Gastroesophageal sphincter (tissue), 4 donors: ENCODE data around the gene MPHOSPH10. TPM values are rescaled to one million over a fixed set of nuclear protein-coding genes. Genes with fewer than 3 reads are reported as not detected.
"Not testable (repeated sequence)": the region's sequence is repeated elsewhere in the genome, so short reads cannot be mapped to it uniquely, and the experiment has no call there.

ENCODE experiments used
- ATAC-seq: fragments of 150-250 bp; one replicate; pipeline ENCODE4 v1.9.1; 2016; ENCODE audit warnings: mild to moderate bottlenecking, moderate library complexity
- H3K27ac ChIP-seq, 4 donors: fragments of 200-600 bp; sonication (generic) in 3 of 4; 1 replicate in 3 of 4; 2 replicates in 1 of 4; pipeline ENCODE4 v1.5.1; 2016 to 2019
- H3K27me3 ChIP-seq: fragments of 200-600 bp; sonication (generic); one replicate; pipeline ENCODE4 v1.5.1; 2019
- H3K36me3 ChIP-seq, 2 donors: fragments of 200-600 bp; sonication (generic); one replicate each; pipeline ENCODE4 v1.5.1; 2019; ENCODE audit warnings: control low read depth in 1 of 2
- H3K4me1 ChIP-seq, 3 donors: fragments of 200-600 bp; sonication (generic); 1 replicate in 2 of 3; 2 replicates in 1 of 3; pipeline ENCODE4 v1.5.1; 2016 to 2019; ENCODE audit warnings: control low read depth in 2 of 3
- H3K4me3 ChIP-seq, 2 donors: fragments of 200-600 bp; sonication (generic); one replicate each; pipeline ENCODE4 v1.5.1; 2019; ENCODE audit warnings: mild to moderate bottlenecking in 1 of 2, moderate library complexity in 1 of 2
- H3K9me3 ChIP-seq, 3 donors: fragments of 200-600 bp; sonication (generic); one replicate each; pipeline ENCODE4 v1.5.1; 2017 to 2019; ENCODE audit warnings: control low read depth in 2 of 3
- EP300 ChIP-seq: sonication (generic); formaldehyde crosslinking; IDR thresholded peaks from one replicate; pipeline ENCODE4 v1.6.1; 2017; ENCODE audit warnings: antibody characterized with exemption, mild to moderate bottlenecking
- POLR2A ChIP-seq, 2 donors: fragments of 450-650 bp; IDR thresholded peaks; one replicate each; pipeline ENCODE4 v1.6.1; 2017; ENCODE audit warnings: antibody characterized with exemption in 2 of 2, mild to moderate bottlenecking in 2 of 2, moderate library complexity in 1 of 2
- POLR2AphosphoS5 ChIP-seq: sonication (generic); formaldehyde crosslinking; IDR thresholded peaks from one replicate; pipeline ENCODE4 v1.6.1; 2017; ENCODE audit warnings: antibody characterized with exemption
- WGBS, 2 donors: methylation state at CpG; one replicate each; pipeline ENCODE4 v1.1.5; 2018; ENCODE audit warnings: low coverage in 1 of 2; 5-methylcytosine and 5-hydroxymethylcytosine counted together
- total RNA-seq, 4 donors: library from RNA; depleted of rRNA; stranded (reverse); fragments of >200 nt; gene quantifications; one replicate each; pipeline ENCODE4 v1.1.0, GENCODE V29; 2016
- TF ChIP-seq, protein P1 (sequence below), 4 experiments: fragments of 200-600 bp in 2 of 4; fragments of 450-650 bp in 2 of 4; sonication (generic) in 1 of 4; IDR thresholded peaks; one replicate each; pipeline ENCODE4 v1.5.1; 2017 to 2019; ENCODE audit warnings: antibody characterized with exemption in 4 of 4, mild to moderate bottlenecking in 2 of 4, moderate library complexity in 2 of 4

The MPHOSPH10 gene, protein sequence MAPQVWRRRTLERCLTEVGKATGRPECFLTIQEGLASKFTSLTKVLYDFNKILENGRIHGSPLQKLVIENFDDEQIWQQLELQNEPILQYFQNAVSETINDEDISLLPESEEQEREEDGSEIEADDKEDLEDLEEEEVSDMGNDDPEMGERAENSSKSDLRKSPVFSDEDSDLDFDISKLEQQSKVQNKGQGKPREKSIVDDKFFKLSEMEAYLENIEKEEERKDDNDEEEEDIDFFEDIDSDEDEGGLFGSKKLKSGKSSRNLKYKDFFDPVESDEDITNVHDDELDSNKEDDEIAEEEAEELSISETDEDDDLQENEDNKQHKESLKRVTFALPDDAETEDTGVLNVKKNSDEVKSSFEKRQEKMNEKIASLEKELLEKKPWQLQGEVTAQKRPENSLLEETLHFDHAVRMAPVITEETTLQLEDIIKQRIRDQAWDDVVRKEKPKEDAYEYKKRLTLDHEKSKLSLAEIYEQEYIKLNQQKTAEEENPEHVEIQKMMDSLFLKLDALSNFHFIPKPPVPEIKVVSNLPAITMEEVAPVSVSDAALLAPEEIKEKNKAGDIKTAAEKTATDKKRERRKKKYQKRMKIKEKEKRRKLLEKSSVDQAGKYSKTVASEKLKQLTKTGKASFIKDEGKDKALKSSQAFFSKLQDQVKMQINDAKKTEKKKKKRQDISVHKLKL
- 10 to 100 TPM; 16.2 to 24.6 (median 22.1) TPM for total RNA-seq

DNA sequence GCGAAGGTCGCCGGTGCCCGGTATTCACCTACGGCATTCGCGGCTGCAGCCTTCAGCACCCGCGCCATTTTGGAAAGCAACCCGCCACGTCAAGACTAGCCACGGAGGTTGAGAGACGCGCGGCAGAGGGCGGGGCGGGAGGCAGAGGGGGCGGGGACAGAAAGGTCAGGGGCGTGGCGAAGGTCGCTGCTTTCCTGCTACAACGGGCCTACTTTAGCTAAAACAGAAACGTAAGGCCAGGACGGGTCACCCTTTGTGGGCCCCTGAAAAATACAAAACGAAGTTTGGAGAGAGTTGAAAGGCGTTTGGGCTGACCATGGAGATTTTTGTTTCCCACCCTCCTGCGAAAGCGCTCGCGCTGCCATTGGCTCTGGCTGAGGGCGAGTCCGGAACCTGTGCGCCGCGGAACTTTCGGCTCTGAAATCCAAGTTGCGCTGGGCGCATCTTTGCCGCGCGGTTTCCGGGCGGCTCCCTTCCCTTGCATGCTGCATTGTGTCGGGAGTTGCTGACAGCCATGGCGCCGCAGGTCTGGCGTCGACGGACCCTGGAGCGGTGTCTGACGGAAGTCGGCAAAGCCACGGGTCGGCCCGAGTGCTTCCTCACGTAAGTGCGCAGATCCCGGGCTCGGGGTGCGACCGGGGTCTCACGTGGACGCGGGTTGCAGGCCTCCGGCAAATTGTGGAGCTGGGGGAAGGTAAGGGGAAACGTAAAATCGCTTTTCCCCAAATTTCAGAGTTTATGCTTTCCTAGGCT lies at the start of gene MPHOSPH10, which contains the start of gene MCEE:
Gene MPHOSPH10, plus strand, starts transcription at position 483 of the 753 bp plus-strand sequence. Its CDS starts 32 bp downstream, at position 515.
Gene MCEE, minus strand, starts transcription at position 78 of the 753 bp plus-strand sequence. Its CDS starts 10 bp downstream, at position 68.
- peak within 1 kb of the TSS; percentile 64 to 76 for H3K4me3 ChIP-seq
- TF ChIP-seq POLR2A (IDR thresholded peaks at IDR 0.05), result peak in 1 of 2 donors; percentile 47
- peak; percentile 65 for TF ChIP-seq POLR2AphosphoS5
- TF ChIP-seq EP300, result no peak
- 0 to 1% methylated on average over 21 to 26 of the region's 67 CpGs for WGBS, 2 donors
- H3K27me3 ChIP-seq, result no peaks in the 10 kb centered on the region
- H3K4me1 ChIP-seq, result peaks cover 4 to 51% (median 18%) of the 10 kb centered on the region in 3 donors
- peaks cover 4 to 22% of the 10 kb centered on the region in 2 donors for H3K36me3 ChIP-seq
- peak; percentile 97 for ATAC-seq
- H3K9me3 ChIP-seq, result no peaks in the 10 kb centered on the region
- H3K27ac ChIP-seq, result peak within 1 kb of the TSS; percentile 76 to 98 (median 94)

DNA sequence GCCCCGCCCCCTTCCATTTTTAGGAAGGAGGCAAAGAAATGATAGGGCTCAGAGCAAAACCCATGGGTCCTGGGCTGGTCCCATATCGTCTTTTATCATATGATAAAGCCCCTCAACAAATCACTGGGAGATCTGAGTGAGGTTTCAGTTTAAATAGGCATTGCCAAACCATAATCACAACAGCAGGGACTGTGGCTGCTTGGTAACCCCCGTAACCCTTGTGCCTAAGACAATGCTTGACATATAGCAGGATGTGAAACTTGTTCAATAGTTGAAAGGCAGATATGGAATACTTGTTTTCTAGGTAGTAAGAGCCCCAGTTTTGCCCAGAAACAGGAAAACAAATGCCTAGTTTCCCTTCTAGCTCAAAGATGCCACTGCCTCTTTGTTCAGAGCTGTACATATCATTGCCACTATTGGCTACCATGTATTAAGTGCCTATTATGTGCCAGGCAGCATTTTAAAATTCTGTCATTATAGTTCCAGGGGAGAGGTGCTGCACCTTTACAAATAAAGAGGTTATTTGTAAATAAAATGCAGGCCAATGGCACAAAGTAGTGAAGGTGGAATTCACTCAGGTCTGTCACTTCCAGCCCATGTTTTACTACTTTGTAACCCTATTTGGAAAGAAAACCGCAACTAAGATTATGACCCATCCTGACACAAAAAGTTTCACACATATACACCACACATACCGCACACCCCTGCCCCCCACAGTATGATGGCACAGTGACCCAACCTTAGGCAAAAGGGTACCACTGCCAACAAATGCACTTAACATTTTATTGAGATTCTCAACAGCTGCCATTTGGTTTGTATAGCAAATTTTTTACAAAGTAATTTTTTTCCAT lies 47.8 kb upstream of the MPHOSPH10 start:
- peaks cover 0 to 5% (median 0%) of the 10 kb centered on the region in 3 donors for H3K4me1 ChIP-seq
- no peaks in the 10 kb centered on the region for H3K27me3 ChIP-seq
- peaks cover 0 to 25% of the 10 kb centered on the region in 2 donors for H3K36me3 ChIP-seq
- no peak overlapping the region for H3K4me3 ChIP-seq
- ATAC-seq, result no peak
- TF ChIP-seq, protein P1, sequence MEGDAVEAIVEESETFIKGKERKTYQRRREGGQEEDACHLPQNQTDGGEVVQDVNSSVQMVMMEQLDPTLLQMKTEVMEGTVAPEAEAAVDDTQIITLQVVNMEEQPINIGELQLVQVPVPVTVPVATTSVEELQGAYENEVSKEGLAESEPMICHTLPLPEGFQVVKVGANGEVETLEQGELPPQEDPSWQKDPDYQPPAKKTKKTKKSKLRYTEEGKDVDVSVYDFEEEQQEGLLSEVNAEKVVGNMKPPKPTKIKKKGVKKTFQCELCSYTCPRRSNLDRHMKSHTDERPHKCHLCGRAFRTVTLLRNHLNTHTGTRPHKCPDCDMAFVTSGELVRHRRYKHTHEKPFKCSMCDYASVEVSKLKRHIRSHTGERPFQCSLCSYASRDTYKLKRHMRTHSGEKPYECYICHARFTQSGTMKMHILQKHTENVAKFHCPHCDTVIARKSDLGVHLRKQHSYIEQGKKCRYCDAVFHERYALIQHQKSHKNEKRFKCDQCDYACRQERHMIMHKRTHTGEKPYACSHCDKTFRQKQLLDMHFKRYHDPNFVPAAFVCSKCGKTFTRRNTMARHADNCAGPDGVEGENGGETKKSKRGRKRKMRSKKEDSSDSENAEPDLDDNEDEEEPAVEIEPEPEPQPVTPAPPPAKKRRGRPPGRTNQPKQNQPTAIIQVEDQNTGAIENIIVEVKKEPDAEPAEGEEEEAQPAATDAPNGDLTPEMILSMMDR (IDR thresholded peaks at IDR 0.05), result no peak
- no peak for TF ChIP-seq POLR2A (IDR thresholded peaks at IDR 0.05)
- 78 to 90% methylated on average over 5 of the region's 5 CpGs for WGBS, 2 donors
- H3K27ac ChIP-seq, result no peak overlapping the region
- H3K9me3 ChIP-seq, result no peaks in the 10 kb centered on the region

DNA sequence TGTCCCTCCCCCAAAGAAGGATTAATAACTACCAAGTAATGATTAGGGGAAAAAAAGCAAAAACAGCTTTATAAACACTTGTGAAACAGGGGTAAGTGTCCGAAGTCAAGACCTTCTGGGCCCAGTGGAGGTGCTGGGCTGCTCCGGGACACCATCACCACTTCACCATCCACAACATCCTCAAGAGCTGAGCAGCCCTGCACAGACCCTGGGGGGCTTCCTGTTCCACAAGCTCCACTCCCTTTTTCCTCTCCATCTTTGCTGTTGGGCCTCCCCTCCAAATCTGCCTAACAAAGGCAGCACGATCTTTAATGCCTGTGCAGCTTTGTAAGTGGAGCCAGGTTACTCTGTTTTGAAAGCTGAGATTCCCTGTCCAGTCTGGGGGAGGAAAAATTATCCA lies 47.1 kb upstream of the MPHOSPH10 start:
- not testable (repeated sequence) for ATAC-seq, H3K4me1 ChIP-seq, H3K4me3 ChIP-seq, H3K27ac ChIP-seq, H3K27me3 ChIP-seq, H3K9me3 ChIP-seq
- WGBS, 2 donors, result no CpG with 5 or more reads among the region's 3 CpGs
- H3K36me3 ChIP-seq, result peaks cover 0 to 18% of the 10 kb centered on the region in 2 donors

DNA sequence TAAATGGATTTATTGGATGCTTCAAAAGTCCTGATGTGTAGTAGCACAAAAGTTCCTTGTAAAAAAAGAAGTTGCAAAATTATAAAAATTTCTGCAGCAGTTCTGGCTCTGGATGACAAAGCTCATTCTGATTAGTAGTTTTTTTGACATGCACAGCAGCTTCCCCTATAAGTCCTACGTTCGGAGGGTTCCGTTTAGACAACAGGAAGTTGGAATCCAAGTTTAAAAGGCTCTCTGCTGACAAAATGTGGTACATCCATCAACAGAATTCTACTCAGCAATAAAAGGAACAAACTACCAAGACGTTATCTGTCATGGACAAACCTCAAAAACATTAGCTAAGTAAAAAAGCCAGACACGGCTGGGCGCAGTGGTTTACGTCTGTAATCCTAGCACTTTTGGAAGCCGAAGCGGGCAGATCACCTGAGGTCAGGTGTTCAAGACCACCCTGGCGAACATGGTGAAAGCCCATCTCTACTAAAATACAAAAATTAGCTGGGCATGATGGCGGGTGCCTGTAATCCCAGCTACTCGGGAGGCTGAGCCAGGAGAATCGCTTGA lies 46.6 kb upstream of the MPHOSPH10 start:
- 30 to 53% methylated on average over 9 to 10 of the region's 13 CpGs for WGBS, 2 donors
- H3K27ac ChIP-seq, H3K4me3 ChIP-seq, H3K4me1 ChIP-seq, H3K27me3 ChIP-seq, ATAC-seq, H3K9me3 ChIP-seq: not testable (repeated sequence)
- H3K36me3 ChIP-seq, result peaks cover 0 to 13% of the 10 kb centered on the region in 2 donors

DNA sequence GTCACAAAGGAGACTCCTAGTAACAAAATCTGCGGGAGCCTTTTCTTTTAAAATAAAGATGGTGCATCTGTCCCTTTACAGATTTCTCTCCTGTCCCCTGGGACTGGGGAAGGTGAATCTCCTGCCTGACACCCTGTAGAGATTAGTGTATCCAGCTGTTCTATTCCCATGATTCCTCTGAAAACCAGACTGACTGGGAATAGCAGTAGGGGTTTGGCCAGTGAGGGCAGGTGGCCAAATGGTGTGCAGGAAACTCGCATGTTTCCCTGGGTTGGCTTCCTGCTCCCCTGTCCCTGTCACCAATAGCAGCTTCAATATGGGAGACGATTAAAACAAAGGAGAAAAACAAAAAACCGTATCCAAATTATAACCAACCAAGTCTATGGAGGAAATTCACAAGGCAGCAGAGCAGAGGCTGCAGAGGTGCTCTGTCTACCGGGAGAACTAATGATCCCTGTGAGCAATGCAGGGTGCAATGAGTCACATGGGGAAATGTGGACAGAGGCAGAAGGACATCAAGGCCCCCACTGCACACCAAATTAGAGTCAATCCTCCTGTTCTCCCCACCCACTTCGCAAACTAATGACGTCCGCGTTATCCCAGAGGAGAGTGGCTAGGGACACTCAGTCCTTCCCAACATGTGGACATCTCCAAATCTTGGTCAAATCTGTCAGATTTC lies 45.0 kb upstream of the MPHOSPH10 start:
- not testable (repeated sequence) for ATAC-seq, H3K36me3 ChIP-seq, H3K27ac ChIP-seq, H3K4me3 ChIP-seq, H3K4me1 ChIP-seq, H3K9me3 ChIP-seq
- peaks cover 18% of the 10 kb centered on the region for H3K27me3 ChIP-seq
- 64 to 79% methylated on average over 2 to 9 of the region's 9 CpGs for WGBS, 2 donors

DNA sequence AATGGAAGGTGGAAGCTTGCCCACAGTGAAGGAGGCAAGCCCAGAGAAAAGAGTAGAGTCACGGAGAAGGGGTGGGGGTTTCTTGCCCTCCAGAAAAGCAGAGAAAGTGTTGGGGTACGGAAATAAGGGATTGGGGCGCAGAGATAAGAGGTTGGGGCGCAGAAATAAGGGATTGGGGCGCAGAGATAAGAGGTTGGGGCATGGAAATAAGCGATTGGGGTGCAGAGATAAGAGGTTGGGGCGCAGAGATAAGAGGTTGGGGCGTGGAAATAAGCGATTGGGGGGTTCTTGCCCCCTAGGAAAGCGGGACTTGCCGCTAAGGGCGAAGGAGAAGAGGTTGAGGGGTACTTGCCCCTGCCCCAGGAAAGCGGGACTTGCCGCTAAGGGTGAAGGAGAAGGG lies 41.0 kb upstream of the MPHOSPH10 start:
- not testable (repeated sequence) for H3K4me3 ChIP-seq, H3K36me3 ChIP-seq, H3K9me3 ChIP-seq, ATAC-seq, H3K4me1 ChIP-seq, H3K27ac ChIP-seq
- 81 to 89% methylated on average over 7 to 14 of the region's 14 CpGs for WGBS, 2 donors
- peaks cover 24% of the 10 kb centered on the region for H3K27me3 ChIP-seq

DNA sequence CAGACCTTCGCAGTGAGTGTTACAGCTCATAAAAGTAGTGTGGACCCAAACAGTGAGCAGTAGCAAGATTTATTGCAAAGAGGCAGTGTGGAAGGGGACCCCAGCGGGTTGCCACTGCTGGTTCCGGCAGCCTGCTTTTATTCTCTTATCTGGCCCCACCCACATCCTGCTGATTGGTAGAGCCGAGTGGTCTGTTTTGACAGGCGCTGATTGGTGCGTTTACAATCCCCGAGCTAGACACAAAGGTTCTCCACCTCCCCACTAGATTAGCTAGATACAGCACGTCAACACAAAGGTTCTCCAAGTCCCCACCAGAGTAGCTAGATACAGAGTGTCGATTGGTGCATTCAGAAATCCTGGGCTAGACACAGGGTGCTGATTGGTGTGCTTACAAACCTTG lies 38.6 kb upstream of the MPHOSPH10 start:
- H3K27ac ChIP-seq, H3K36me3 ChIP-seq, H3K4me3 ChIP-seq, H3K9me3 ChIP-seq, H3K4me1 ChIP-seq, ATAC-seq: not testable (repeated sequence)
- peaks cover 24% of the 10 kb centered on the region for H3K27me3 ChIP-seq
- WGBS, 2 donors, result no CpG with 5 or more reads among the region's 9 CpGs

DNA sequence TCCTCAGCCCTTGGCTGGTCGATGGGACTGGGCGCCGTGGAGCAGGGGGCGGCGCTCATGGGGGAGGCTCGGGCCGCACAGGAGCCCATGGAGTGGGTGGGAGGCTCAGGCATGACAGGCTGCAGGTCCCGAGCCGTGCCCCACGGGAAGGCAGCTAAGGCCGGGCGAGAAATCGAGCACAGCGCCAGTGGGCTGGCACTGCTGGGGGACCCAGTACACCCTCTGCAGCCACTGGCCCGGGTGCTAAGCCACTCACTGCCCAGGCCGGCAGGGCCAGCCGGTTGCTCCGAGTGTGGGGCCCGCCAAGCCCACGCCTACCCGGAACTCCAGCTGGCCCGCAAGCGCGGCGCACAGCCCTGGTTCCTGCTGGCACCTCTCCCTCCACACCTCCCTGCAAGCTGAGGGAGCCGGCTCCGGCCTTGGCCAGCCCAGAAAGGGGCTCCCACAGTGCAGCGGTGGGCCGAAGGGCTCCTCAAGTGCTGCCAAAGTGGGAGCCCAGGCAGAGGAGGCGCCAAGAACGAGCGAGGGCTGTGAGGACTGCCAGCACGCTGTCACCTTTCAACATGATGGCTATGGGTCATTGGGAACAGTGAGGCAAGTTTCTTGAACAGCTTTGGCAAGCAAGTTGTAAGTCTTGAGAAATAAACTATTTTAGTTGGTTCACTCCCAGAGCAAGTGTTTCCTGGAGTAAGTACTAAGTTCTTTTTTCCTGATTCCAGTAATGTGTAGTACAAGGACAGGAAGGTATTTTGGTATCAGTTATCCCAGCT lies 37.8 kb upstream of the MPHOSPH10 start:
- not testable (repeated sequence) for H3K36me3 ChIP-seq, H3K4me3 ChIP-seq, H3K4me1 ChIP-seq, H3K9me3 ChIP-seq, ATAC-seq, H3K27ac ChIP-seq
- WGBS, 2 donors, result 100% methylated on average over 1 of the region's 33 CpGs; no CpG with 5 or more reads in 1 of the 2 donors
- H3K27me3 ChIP-seq, result peaks cover 24% of the 10 kb centered on the region
